ENCODE data around the gene KPNA3. TPM values are rescaled to one million over a fixed set of nuclear protein-coding genes. Genes with fewer than 3 reads are reported as not detected.

KPNA3 gene
- total RNA-seq, 1 donor from 2014 or later = 5.9 TPM

GRCh38 chr13:49836516-49836915 lies 44.0 kb upstream of the KPNA3 start:
- intact Hi-C loops (cut with DNase I) = no loop called here
- no peaks in the 10 kb centered on the region for H3K9me3 ChIP-seq
- H3K4me1 ChIP-seq = no peaks in the 10 kb centered on the region
- H3K27ac ChIP-seq = no peak overlapping the region
- H3K27me3 ChIP-seq = no peaks in the 10 kb centered on the region
- H3K4me3 ChIP-seq = no peak overlapping the region
- no peak for TF ChIP-seq CTCF (IDR thresholded peaks at IDR 0.05)
- DNase-seq (ENCODE audit: low spot score in 2 of 2) = no peak
- no peaks in the 10 kb centered on the region for H3K36me3 ChIP-seq

GRCh38 chr13:49833402-49833801 lies 40.9 kb upstream of the KPNA3 start:
- intact Hi-C loops (cut with DNase I) = no loop called here
- no peak overlapping the region for H3K27ac ChIP-seq
- no peak for TF ChIP-seq CTCF (IDR thresholded peaks at IDR 0.05)
- H3K36me3 ChIP-seq = no peaks in the 10 kb centered on the region
- H3K4me3 ChIP-seq = no peak overlapping the region
- H3K4me1 ChIP-seq = no peaks in the 10 kb centered on the region
- no peaks in the 10 kb centered on the region for H3K27me3 ChIP-seq
- no peak for DNase-seq (ENCODE audit: low spot score in 2 of 2)
- no peaks in the 10 kb centered on the region for H3K9me3 ChIP-seq

GRCh38 chr13:49831455-49831854 lies 39.0 kb upstream of the KPNA3 start:
- no peak for TF ChIP-seq CTCF (IDR thresholded peaks at IDR 0.05)
- H3K36me3 ChIP-seq = no peaks in the 10 kb centered on the region
- H3K27me3 ChIP-seq = no peaks in the 10 kb centered on the region
- no peaks in the 10 kb centered on the region for H3K4me1 ChIP-seq
- H3K4me3 ChIP-seq = no peak overlapping the region
- no peak for DNase-seq (ENCODE audit: low spot score in 2 of 2)
- no peak overlapping the region for H3K27ac ChIP-seq
- H3K9me3 ChIP-seq = no peaks in the 10 kb centered on the region
- intact Hi-C loops (cut with DNase I) = no loop called here

- intact Hi-C loops (cut with DNase I) = no loop called here
- Histone ChIP-seq H3K27ac (no peak overlapping the region), H3K27me3 (no peaks in the 10 kb centered on the region), H3K36me3 (no peaks in the 10 kb centered on the region), H3K9me3 (no peaks in the 10 kb centered on the region), H3K4me3 (no peak overlapping the region), H3K4me1 (no peaks in the 10 kb centered on the region)
- no peak for DNase-seq (ENCODE audit: low spot score in 2 of 2)
- no peak for TF ChIP-seq CTCF (IDR thresholded peaks at IDR 0.05)
Observed at GRCh38 chr13:49830721-49831120, 38.2 kb upstream of the KPNA3 start.

GRCh38 chr13:49829715-49830114 lies 37.2 kb upstream of the KPNA3 start:
- Histone ChIP-seq H3K4me3 (no peak overlapping the region), H3K4me1 (no peaks in the 10 kb centered on the region), H3K36me3 (no peaks in the 10 kb centered on the region), H3K27me3 (no peaks in the 10 kb centered on the region), H3K9me3 (no peaks in the 10 kb centered on the region), H3K27ac (no peak overlapping the region)
- no peak for DNase-seq (ENCODE audit: low spot score in 2 of 2)
- TF ChIP-seq CTCF (IDR thresholded peaks at IDR 0.05) = no peak
- intact Hi-C loops (cut with DNase I) = no loop called here

- Histone ChIP-seq H3K27ac (no peak overlapping the region), H3K4me3 (no peak overlapping the region), H3K4me1 (no peaks in the 10 kb centered on the region), H3K27me3 (no peaks in the 10 kb centered on the region), H3K36me3 (no peaks in the 10 kb centered on the region), H3K9me3 (no peaks in the 10 kb centered on the region)
- no peak for TF ChIP-seq CTCF (IDR thresholded peaks at IDR 0.05)
- DNase-seq (ENCODE audit: low spot score in 2 of 2) = no peak
- intact Hi-C loops (cut with DNase I) = no loop called here
Observed at GRCh38 chr13:49828453-49828852, 36.0 kb upstream of the KPNA3 start.
